GM13976 (cell line): ENCODE results near the gene PHC2.

Source experiments
- DNase-seq: peaks from one replicate; pipeline ENCODE4 v3.0.0; 2012; ENCODE audit warnings: low spot score
- CTCF ChIP-seq: IDR thresholded peaks from 2 replicates; pipeline ENCODE4 v1.5.1; 2012; ENCODE audit warnings: borderline replicate concordance, mild to moderate bottlenecking; ENCODE audit not compliant: insufficient read depth; ENCODE audit errors: extremely low read depth, missing control alignments, control extremely low read depth
- in situ Hi-C: fragments of 300-500 bp; cut with MboI; formaldehyde crosslinking; loops from one replicate; pipeline ENCODE4 v1.12.0; 2022; ENCODE audit warnings: low sequenced_read_pairs, mixed read lengths, inconsistent platforms; ENCODE audit not compliant: unreplicated experiment

Gene PHC2

GRCh38 chr1:33443080-33443704 lies 12.3 kb upstream of the PHC2 start:
- no peak for DNase-seq
- in situ Hi-C loops = no loop called here
- no peak for TF ChIP-seq CTCF

GRCh38 chr1:33442141-33442540 lies 11.2 kb upstream of the PHC2 start:
- in situ Hi-C loops = no loop called here
- no peak for DNase-seq
- TF ChIP-seq CTCF = no peak

- no peak for DNase-seq
- TF ChIP-seq CTCF = no peak
- in situ Hi-C loops = no loop called here
These were observed 10.3 kb upstream of the PHC2 start for GRCh38 chr1:33441088-33441745.

- in situ Hi-C loops = no loop called here
- no peak for DNase-seq
- no peak for TF ChIP-seq CTCF
These were observed 8.8 kb upstream of the PHC2 start for GRCh38 chr1:33439662-33440061.

- in situ Hi-C loops = no loop called here
- DNase-seq = no peak
- no peak for TF ChIP-seq CTCF
These were observed 7.7 kb upstream of the PHC2 start for GRCh38 chr1:33438364-33439160.

- in situ Hi-C loops = no loop called here
- no peak for DNase-seq
- no peak for TF ChIP-seq CTCF
These were observed 5.8 kb upstream of the PHC2 start for GRCh38 chr1:33436557-33437285.
